ENCODE measurements around the gene TAS1R2.

DNA sequence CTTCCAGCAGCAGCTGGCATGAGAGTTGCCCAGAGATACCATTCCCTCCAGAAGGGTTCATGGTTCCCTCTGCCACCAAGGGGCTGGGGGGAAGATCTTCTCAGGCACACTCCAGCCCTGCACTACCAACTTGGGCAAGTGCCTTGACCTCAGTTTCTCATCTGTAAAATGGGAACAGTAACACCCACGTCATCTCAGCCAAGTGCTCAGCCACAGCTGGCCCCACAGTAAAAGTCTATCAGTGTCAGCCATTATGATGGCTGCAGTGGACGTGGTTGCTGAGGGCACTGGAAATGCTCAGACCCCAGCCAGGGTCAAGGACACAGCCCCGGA is 16.3 kb upstream of the TAS1R2 start:
- TF ChIP-seq CSDC2 (CRISPR knock-in tag; IDR thresholded peaks at IDR 0.05) (no peak), ZFP30 (CRISPR knock-in tag; IDR thresholded peaks at IDR 0.05) (no peak), ZNF70 (CRISPR knock-in tag; IDR thresholded peaks at IDR 0.05) (no peak), ZNF8 (CRISPR knock-in tag; IDR thresholded peaks at IDR 0.05) (no peak), GLIS3 (CRISPR knock-in tag; IDR thresholded peaks at IDR 0.05) (no peak), TCF4 (CRISPR knock-in tag; IDR thresholded peaks at IDR 0.05; ENCODE audit: borderline replicate concordance) (no peak), PPARA (CRISPR knock-in tag; IDR thresholded peaks at IDR 0.05; ENCODE audit: borderline replicate concordance) (no peak), ZNF565 (CRISPR knock-in tag; conservative IDR thresholded peaks at IDR 0.05; ENCODE audit: low read depth) (no peak), ARNTL (CRISPR knock-in tag; IDR thresholded peaks at IDR 0.05; ENCODE audit: borderline replicate concordance, low read depth) (no peak), ZFP3 (CRISPR knock-in tag; IDR thresholded peaks at IDR 0.05) (no peak), BACH2 (CRISPR knock-in tag; IDR thresholded peaks at IDR 0.05; ENCODE audit: borderline replicate concordance) (no peak)
- TF ChIP-seq, protein P1, sequence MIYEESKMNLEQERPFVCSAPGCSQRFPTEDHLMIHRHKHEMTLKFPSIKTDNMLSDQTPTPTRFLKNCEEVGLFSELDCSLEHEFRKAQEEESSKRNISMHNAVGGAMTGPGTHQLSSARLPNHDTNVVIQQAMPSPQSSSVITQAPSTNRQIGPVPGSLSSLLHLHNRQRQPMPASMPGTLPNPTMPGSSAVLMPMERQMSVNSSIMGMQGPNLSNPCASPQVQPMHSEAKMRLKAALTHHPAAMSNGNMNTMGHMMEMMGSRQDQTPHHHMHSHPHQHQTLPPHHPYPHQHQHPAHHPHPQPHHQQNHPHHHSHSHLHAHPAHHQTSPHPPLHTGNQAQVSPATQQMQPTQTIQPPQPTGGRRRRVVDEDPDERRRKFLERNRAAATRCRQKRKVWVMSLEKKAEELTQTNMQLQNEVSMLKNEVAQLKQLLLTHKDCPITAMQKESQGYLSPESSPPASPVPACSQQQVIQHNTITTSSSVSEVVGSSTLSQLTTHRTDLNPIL (CRISPR knock-in tag; IDR thresholded peaks at IDR 0.05; ENCODE audit: low read depth): no peak
- TF ChIP-seq, protein P2, sequence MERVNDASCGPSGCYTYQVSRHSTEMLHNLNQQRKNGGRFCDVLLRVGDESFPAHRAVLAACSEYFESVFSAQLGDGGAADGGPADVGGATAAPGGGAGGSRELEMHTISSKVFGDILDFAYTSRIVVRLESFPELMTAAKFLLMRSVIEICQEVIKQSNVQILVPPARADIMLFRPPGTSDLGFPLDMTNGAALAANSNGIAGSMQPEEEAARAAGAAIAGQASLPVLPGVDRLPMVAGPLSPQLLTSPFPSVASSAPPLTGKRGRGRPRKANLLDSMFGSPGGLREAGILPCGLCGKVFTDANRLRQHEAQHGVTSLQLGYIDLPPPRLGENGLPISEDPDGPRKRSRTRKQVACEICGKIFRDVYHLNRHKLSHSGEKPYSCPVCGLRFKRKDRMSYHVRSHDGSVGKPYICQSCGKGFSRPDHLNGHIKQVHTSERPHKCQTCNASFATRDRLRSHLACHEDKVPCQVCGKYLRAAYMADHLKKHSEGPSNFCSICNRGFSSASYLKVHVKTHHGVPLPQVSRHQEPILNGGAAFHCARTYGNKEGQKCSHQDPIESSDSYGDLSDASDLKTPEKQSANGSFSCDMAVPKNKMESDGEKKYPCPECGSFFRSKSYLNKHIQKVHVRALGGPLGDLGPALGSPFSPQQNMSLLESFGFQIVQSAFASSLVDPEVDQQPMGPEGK (CRISPR knock-in tag; IDR thresholded peaks at IDR 0.05; ENCODE audit: borderline replicate concordance): no peak
